A172 (cell line): ENCODE results near the gene SFN. TPM values are rescaled to one million over a fixed set of nuclear protein-coding genes. Genes with fewer than 3 reads are reported as not detected.

ENCODE experiments used
- DNase-seq: peaks from one replicate; pipeline ENCODE4 v3.0.0-alpha.2; 2015; ENCODE audit warnings: low spot score
- total RNA-seq: library from RNA; depleted of rRNA; stranded (reverse); fragments of >200 nt; shearing (Covaris generic); gene quantifications from 2 replicates; pipeline ENCODE4 v1.2.3, GENCODE V29; 2014; rRNA removed

The SFN gene
- total RNA-seq, 1 experiment from 2014 or later = 20.6 TPM

GRCh38 chr1:26911399-26912146 lies 48.6 kb downstream of the SFN start:
- no peak for DNase-seq

- no peak for DNase-seq
Observed at GRCh38 chr1:26912147-26912490, 49.2 kb downstream of the SFN start.

DNA sequence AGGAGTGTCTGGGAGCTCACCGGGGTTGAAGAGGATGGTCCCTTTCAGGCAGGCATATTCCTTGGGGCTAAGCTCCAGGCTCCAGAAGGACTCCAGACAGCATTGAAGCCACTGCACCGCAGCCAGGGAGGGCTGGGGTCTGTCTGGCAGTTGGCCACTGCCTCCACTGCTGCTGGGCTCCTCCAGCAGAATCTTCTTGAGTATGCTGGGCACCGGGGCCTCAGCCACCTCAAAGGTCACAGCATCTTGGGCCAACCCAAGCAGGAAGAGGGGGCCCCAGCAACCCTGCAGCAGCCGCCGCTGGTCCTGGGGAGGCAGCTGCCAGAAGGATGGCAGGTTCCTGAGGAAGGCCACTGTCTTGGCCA lies 50.4 kb downstream of the SFN start:
- DNase-seq = no peak

Other genes starting within 250 kb of the SFN start
- 8.3 and 9.8 TPM in 2 replicates for gene ARID1A, start 167.1 kb upstream of the SFN start, total RNA-seq
- gene PIGV, start 75.2 kb upstream of the SFN start, total RNA-seq = 8.0 and 8.9 TPM in 2 replicates
- 15.0 and 32.4 TPM in 2 replicates for gene ZDHHC18, start 36.5 kb upstream of the SFN start, total RNA-seq
- gene GPN2, start 27.1 kb downstream of the SFN start, total RNA-seq = 6.0 and 6.8 TPM in 2 replicates
- gene GPATCH3, start 37.3 kb downstream of the SFN start, total RNA-seq = 5.0 and 5.9 TPM in 2 replicates
- not detected in 2 replicates for gene NR0B2, start 50.8 kb downstream of the SFN start, total RNA-seq
- 70.8 and 79.2 TPM in 2 replicates for gene NUDC, start 58.6 kb downstream of the SFN start, total RNA-seq
- not detected in 2 replicates for gene KDF1, start 97.3 kb downstream of the SFN start, total RNA-seq
- 19.3 and 23.9 TPM in 2 replicates for gene TRNP1, start 130.5 kb downstream of the SFN start, total RNA-seq
- 15.9 and 25.8 TPM in 2 replicates for gene TENT5B, start 149.7 kb downstream of the SFN start, total RNA-seq